Activated CD4-positive, alpha-beta T cell treated with anti-CD3 and anti-CD28 coated beads for 1 hour (primary cell): Measurements from ENCODE around the gene MSTO1.
"Not testable (repeated sequence)": the region's sequence is repeated elsewhere in the genome, so short reads cannot be mapped to it uniquely, and the experiment has no call there.

Source experiments
- DNase-seq: peaks from one replicate; pipeline ENCODE4 v3.0.0-alpha.2; 2020

Gene MSTO1

DNA sequence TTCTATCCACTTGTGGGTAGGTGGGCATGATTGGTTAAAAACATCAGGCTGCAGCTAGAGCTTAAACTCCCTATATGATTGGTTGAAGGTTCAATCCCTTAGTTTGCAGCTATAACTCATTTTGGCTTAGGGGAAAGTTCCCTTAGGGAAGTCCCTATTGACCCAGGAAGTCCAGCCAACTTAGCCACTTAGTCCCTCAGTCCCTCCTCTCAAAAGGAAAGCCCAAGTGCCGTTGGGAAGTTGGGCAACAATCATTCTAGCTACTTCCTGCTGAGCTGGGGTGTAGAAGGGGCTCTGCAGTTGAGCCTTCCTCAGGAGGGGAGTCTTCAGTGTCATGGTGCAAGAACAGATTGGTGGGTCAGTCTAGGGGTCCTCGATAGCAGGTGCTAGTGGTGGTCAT, 12.2 kb downstream of the MSTO1 start:
- DNase-seq = no peak

DNA sequence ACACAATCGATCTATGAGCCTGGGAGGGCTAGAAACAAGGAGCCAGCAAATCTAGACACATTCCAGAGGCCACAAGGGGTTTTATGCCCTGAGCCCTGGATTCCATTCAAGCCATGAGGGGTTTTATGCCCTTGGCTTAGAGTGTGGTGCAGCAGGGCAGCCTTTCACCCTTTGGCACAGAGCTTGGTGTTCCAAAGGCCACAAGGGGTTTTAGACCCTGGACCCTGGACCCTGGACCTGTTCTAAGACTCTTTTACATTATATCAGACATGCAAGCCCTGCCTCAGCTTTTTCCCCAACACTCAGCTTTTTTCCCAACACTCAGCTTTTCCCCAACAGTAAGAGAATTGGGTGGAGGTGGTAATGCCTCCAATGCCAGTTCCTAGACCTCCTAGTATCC, 13.3 kb downstream of the MSTO1 start:
- DNase-seq = no peak

DNA sequence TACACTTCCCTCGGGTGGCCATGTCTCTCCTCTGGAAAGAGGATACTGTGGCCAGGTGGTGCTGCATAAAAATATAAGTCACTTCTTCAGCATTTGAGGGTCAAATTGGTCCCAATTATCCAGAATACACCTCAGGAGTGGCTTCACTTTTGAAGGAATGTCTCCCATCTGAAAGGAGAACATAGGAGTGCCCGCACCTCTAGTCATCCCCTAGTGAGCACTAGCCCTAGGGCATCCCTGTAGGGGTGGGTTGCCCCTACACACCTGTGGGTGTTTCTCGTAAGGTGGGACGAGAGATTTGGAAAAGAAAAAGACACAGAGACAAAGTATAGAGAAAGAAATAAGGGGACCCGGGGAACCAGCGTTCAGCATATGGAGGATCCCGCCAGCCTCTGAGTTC, 16.4 kb downstream of the MSTO1 start:
- not testable (repeated sequence) for DNase-seq

DNA sequence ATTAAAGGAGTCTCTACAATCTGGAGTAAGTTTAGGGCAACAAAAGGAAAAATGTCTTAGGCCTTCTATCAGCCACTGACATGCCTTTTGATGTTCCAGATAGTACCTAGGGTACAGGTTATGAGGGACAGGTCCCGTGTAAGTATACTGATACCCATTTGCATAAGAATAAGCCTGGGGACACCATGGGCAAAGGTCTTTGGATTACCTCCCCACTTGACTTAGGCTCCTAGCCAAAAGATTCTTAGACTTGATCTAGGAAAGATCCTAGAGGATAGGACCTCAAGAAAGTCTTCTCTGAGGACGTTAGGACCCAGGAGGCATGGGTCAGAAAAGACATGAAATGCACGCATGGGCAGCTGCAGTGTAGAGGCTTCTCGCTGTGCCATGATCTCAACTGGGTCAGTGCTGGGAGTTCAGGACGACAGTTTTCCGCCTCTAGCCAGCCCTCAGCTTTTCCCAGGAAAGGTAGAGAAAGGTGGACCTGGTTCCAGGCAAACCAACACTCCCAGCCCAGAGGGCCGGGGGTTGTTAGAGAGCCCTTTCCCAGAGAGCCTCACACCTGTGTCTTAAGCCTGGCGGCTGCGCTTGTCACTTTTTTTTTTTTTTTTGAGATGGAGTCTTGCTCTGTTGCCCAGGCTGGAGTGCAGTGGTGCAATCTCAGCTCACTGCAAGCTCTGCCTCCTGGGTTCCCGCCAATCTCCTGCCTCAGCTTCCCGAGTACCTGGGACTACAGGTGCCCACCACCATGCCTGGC, 26.6 kb downstream of the MSTO1 start:
- DNase-seq = no peak

DNA sequence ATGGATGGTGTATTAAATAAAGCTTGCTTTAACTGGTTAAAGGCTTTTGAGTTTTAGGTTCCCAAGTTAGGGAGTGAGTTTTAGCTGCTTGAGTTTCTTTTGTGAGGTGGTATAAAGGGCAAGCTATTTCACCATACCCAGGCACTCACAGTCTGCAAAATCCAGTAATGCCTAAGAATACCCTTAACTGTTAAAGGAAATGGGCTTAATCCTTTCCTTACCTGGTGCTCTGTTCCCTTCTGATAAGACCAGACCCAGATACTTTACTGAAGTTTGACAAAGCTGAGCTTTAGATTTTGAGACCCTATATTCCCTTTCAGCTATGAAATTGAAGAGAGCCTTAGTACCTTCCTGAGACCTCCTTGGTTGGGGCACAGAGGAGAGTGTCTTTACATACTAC, 30.3 kb downstream of the MSTO1 start:
- no peak for DNase-seq

DNA sequence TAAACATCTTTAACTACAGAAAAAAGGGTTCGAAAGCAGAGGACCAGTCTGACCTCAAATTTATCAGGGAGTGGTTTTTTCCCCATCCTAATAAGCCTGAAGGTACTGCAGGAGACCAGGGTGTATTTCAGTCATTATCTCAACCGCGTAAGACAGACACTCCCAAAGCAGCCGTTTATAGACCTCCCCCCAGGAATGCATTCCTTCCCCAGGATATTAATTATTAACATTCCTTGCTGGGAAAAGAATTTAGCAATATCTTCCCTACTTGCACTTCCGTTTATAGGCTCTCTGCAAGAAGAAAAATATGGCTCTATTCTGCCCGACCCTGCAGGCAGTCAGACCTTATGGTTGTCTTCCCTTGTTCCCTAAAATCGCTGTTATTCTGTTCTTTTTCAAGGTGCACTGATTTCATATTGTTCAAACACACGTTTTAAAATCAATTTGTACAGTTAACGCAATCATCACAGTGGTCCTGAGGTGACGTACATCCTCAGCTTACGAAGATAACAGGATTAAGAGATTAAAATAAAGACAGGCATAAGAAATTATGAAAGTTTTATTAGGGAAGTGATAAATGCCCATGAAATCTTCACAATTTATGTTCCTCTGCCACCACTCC, 32.7 kb downstream of the MSTO1 start:
- not testable (repeated sequence) for DNase-seq

DNA sequence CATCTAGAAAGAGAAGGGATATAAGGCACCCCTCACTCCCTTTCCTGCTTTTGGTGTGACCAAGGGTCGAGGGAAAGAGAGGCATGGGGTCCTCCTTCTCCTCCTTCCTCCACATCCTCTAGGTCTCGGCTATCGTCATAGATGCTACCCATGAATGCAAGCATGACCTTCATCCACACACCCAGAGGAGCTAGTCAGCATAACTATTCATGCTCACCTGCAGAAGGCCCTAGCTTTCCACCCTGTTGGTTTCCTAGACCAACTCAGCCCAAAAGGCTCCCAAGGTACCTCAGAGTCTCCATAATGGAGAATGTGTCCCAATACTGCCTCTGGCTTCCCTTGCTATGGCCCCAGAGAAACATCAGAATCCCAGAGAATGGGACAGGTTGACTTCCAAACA, 33.2 kb downstream of the MSTO1 start:
- no peak for DNase-seq

DNA sequence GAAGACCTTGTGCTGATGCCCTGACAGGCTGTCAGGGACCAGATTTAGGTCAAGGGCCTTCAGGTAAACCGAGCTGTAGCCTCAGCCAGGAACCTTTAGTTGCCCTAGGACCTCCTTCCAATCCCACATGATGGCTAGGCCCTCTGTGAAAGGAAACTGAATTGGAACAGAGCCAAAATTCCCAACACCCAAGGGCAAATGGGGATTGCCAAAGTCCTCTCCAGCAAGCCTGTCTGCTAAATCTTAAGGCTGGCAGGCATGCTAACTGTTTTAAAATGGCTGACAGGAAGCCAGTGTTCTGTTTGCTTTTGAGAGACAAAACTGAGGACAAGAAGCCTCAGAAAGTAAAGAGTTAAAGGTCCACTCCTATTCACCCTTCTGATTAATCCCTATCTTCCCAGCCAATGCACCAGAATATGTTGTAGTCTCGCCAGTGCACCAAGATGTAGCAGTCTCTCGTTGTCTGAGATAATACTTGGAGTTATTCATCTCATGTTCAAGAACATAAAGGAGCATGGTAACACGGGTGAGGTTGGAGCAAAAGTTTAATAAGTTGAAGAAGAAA, 35.1 kb downstream of the MSTO1 start:
- no peak for DNase-seq

DNA sequence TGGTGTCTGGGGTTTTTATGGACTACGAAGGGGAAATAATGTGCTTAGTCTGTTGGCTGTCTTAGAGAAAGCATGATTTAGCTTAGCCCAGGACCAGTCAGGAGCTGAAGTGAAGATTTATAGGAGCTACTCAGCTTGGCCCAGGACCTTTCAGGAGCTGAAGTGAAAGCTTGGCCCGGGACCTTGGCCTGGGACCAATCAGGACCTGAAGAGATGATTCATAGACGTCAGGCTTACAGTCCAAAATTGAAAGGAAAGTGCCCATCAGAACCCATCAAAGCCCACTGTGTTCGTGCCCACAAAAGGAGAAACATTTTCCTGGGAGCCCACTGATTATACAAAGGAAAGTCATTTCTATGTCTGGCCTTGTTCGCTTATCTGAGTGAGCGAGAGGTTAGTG, 35.6 kb downstream of the MSTO1 start:
- DNase-seq = no peak

DNA sequence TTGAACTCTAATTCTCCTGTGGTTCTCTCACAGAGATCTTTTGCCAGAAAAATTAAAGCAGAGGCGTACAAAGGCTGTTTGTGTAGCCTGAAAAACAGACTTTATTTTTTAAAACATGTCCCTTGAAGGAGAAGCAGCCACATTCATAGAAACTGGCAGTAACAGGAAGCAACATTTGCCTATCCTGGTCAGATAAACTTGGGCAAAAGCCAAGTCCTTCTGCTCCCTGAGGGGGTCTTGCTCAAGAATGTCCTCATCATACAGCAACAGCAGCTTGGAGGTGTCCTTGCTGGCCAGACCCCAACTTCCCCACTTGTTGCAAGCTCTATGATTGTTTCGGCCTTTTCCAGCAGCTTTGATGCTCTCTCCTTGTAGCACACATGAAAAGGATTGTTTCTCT, 36.3 kb downstream of the MSTO1 start:
- DNase-seq = no peak

DNA sequence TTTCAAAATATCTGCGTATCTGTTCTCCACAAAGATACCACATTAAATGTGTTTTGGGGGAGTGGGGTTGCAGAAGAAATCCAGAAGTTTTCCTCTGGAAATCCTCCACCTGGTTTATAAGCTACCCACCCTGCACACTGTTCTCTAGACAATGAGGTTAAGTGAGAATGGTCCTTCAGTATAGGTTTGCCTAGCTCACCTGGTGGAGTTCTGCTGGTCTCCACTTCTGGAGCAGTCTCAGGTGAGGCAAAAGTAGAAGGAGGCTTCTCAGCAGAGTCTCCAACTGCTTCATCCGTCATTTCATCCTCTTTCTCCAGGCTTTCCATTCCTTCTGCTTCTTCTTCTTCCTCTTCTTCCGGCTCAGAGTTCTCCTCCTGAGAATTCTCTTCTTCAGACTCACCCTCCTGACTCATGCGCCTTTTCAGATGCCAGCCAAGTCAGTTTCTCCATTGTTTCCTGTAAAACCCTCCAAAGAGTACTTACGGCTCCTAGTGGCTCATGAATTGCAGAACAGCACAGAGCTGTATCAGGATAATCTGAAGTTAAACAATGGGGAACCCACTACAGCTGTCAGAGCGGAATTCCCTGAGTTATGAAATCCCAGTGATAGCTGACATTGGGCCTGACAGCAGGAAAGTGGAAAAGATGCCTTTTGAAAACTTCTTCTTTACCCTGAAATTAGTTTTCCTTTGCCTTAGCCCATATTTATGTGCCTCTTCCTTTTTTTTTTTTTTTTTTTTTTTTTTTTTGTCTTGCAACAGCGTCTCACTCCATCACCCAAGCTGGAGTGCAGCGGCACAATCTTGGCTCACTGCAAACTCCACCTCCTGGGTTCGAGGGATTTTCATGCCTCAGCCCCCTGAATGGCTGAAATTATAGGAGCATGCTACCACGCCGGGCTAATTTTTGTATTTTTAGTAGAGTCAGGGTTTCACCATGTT, 38.5 kb downstream of the MSTO1 start:
- DNase-seq = no peak

DNA sequence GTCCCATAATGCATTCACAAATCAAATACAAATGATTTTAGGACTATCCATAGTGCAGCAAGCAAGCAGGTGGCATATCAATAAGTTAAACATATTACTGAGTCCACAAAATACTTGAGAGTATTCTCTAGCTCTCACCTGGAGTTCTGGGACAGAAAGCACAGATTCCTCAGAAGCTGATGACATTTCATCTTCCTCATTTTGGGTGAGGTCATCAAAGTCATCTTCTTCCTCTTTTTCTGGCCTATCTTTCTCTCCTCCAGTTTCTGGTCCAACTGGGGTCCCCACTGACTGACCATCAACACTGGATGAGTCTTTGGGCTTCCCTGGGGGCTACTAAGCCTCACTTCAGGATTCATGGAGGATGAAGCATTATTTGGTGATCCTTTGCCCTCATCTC, 39.7 kb downstream of the MSTO1 start:
- DNase-seq = no peak

DNA sequence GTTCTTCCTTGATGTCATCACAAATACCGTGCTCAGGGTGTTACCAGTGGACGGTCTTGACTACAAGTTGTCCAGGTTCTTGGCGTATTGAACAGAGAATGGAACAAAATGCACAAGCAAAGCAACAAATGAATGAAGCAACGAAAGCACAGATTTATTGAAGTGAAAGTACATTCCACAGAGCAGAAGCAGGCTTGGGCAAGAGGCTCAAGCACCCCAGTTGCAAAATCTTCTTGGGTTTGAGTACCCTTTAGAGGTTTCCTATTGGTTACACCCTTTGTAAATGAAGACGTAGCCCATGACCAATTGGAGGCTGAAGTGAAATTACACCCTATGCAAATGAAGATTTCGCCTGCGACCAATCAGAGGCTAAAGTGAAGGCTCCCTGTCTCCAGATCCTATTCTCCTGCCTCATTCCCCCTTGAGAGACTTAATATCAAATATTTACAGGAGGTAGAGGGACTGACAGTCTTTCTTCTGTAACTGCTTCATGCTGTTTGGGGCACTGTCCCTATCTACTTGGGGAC, 40.3 kb downstream of the MSTO1 start:
- no peak for DNase-seq

DNA sequence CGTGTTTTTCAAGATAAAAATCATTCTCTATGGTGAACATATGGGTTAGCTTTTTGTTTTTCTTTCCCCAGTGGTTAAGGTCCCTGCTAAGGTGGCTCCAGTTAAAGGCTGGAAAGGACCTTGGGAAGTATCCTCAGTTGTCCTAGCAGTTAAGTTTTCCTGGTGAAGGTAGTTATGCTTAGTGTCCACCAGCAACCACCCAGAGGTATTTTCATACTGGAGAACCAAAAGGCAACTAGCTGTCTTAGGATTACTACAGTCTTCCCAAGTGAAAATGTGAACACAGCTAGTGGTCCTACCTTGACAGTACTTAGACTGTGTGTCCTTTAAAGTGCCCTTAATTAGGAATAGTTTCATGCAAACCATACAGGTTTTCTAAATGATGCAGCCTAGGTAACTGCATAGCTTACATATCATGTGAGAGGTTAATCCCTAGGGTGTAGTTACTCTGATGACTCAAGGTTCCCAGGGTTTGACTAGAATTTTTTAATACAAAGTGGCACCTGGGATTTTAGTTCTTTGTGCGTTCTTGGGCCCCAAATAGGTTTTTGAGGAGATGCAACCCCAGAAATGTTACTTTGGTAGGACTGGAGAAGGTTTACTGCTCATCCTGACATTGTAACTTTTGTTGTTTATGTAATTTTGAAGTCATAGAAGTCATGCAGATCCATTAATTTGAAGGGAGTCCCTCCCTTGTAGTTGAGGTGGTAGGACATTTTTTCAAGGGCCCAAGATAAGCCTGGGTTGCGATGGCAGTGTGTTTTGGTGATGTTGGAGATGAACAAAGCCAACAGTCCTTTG, 42.0 kb downstream of the MSTO1 start:
- DNase-seq = no peak

DNA sequence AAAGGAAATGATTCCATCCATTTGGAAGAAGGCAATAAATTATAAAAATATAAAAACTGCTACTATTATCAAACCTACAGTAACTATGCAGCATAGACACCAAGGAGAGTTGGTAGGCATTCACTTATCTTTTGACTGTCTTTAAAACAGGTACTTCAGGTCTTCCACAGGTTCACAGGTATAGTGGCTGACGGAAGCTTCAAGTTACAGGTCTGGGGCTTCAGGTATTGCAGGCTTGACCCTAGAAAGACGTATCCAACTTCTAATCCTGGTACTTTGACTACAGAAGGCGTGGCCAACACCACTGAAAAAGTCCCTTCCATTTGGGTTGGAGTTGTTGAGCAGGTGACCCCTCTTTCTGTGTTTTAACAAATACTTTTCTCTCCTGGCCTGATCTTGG, 42.9 kb downstream of the MSTO1 start:
- DNase-seq = no peak

DNA sequence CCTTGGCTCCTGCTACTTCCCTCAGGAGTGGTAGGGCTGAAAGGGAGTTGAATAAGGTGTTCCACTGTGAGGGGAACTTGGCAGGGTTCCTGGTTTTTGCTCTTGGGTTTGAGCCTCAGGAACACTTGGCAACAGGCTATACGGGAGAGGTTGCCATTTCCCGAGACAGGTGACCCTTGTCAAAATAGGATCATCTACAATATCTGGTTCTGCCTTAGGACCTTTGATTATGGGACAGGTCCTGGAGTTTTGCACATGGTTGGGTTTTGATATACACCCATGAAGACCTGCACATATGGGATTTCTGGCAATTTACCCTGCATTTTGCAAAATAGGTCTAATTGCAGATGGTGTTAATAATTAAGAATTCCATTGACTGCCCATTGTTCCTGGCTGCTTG, 47.4 kb downstream of the MSTO1 start:
- DNase-seq = no peak

DNA sequence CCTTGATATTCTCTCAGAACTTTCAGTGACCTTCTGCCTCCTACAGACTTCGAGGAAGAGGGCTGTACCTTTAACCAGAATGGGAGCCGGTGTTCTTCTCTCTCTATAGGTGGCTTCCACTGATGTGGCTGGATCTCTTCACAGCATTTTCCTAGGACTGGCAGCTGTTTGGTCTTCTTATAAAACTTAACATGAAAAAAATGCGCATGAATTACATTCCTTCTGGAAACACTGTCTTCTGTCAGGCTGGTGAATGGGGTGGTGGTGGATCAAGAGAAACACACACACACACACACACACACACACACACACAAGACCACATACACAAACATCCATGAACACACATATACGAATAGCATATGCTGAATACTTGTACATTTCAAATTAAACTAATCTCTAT, 51.2 kb downstream of the MSTO1 start:
- DNase-seq = not testable (repeated sequence)
